HUDEP-2 (cell line): ENCODE data around the gene SLC22A16.
A peak's percentile ranks its signal among the peaks of the same experiment; 100 is the strongest.
"Not testable (repeated sequence)": the region's sequence is repeated elsewhere in the genome, so short reads cannot be mapped to it uniquely, and the experiment has no call there.

ENCODE experiments used
- DNase-seq, 76 experiments: peaks; one replicate each; lab custom pipeline; 2025; ENCODE audit not compliant: unreplicated experiment in 76 of 76; lab: John Stamatoyannopoulos, UW

The SLC22A16 gene

DNA sequence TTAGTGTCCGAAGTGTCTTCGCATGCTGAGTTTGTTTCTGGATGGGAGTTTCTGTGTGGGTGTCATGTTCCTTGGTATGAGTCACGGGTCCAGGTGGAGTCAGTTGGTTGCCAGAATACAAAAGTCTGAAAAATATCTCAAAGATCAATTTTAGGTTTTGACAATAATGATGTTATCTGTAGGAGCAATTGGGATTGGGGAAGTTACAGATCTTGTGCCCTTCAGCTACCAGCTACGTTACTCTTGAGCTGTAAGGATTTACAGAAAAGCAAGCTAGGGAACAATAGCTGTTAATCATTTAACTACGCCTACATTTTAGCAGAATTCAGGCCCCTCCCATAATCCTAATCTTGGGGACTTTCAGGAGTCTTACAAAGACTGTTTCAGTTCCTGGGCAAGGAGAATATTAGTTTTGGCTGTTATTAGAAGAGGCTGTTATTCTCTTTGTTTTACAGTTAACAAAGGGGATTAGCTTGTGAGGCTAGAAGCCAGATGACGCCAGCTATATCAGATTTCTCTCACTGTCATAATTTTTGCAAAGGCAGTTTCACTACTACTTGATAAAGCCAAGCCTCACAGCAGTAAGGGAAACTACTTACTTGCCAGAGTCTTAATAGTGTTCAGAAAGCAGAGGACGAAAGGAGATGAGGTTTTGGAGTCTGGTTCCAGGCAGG is 15.4 kb upstream of the SLC22A16 start:
- no peak for DNase-seq

DNA sequence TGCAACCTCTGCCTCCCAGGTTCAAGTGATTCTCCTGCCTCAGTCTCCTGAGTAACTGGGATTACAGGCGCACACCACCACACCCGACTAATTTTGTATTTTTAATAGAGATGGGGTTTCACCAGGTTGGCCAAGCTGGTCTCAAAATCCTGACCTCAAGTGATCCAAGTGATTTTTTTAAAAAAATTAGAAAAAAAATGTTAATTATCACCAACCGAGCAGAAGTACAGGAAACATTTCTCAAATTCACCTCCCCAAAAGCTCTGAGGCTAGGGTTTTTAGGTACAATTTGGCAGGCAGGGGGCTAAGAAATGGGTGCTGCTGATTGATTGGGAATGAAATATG is 14.9 kb upstream of the SLC22A16 start:
- DNase-seq = no peak

DNA sequence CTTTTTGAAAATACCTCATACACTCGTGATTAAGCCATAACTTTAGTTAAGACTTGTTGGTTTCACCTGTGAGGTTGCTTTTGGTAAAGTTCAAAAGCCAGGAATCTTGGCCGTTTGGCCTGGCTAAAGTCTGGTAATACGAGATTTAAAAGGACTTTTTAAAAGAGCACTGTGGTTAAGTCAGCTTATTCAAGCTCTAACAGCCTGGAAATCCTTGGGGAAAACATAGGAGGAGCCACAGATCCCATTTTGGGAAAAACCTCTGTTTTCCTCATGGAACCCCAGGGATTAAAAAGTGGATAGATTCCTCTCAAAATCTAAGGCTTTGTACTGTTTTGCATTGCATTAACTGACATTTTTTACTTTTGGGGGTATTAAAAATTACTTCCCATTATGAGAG is 13.7 kb upstream of the SLC22A16 start:
- no peak for DNase-seq

DNA sequence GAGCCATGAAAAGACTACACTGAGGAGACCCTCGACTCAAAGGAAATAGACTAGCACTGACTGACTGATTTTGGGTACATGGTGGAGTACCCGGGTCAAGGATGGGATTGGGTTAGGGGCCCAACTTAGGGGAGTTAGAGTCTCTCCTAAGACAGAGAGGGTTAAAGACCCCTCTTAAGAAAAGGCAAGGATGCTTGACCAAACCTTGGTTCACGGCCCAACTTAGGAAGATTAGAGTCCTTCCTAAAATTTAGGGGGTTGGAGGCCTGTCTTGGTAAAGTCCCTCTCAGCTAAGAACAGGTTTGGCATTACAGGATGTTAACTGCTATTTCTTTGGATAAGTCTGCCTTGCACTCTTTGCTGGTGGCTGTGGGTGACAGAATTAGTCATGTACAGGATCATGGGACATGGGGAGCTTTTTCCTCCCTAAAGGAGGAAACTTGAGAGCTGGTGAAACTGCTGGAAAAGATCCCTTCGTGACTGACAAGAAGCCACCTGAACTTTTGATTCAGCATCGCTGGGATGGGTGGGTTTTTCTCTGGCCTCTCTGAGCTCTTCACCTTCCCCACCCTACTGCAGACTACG is 12.3 kb upstream of the SLC22A16 start:
- DNase-seq = no peak

DNA sequence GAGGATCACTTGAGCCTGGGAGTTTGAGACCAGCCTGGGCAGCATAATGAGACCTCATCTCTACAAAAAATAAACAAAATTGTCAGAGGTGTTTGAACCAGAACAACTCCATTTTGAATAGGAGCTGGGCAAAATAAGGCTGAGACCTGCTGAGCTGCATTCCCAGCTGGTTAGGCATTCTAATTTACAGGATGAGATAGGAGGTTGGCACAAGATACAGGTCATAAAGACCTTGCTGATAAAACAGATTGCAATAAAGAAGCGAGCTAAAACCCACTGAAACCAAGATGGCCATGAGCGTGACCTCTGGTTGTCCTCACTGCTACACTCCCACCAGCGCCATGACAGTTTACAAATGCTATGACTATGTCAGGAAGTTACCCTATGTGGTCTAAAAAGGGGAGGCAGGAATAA is 11.6 kb upstream of the SLC22A16 start:
- DNase-seq = not testable (repeated sequence)

DNA sequence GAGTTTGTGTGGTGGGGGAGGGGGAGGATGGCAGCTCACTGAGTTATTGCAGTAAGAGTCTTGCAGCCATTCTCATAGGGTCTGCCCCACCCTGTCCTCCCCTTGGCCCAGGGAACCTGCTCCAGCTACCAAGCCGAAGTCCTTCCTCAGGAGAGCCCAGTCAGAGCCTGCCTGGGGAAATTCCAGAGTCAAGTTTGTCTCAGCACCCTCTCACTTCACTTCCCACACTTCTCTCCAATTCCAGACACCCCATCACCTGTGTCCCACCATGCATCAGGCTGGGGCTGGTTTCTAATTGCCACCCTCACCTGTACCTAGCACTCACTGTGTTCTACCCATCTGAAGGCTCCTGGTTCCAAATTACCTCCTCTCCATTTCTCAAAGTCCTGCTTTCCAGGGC is 10.3 kb upstream of the SLC22A16 start:
- DNase-seq = no peak

DNA sequence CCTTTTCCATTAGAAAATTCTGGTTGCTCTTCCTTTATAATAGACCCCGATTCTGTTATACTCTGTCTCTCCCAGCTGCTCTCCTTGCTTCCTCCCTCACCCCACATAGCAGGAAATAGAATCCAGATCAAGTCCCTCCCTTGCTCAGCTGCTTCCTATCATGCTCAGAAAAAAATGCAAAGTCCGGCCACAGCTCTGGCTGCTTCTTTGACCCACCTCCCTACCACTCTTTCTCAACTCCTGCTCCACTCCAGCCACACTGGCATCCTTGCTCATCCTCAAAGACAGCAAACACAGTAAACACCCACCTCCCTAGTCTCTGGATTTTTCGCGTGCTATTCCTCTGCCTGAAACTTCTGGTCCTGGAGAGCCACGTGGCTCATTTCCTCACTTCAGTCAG is 9.1 kb upstream of the SLC22A16 start:
- no peak for DNase-seq

DNA sequence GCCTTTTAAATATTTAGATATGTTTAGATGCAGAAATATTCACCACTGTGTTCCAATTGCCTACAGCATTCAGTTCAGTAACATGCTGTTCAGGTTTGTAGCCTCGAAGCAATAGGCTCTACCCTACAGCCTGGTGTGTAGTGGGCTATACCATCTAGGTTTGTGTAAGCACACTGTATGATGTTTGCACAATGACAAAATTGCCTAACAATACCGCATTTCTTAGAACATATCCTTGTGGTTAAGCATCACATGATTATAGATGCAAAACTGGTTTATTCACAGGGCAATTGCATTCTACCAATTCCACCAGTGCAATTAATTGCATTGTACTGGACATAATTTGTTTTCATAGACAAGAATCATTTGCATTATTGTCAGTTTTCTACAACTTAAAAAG is 7.9 kb upstream of the SLC22A16 start:
- DNase-seq = no peak

DNA sequence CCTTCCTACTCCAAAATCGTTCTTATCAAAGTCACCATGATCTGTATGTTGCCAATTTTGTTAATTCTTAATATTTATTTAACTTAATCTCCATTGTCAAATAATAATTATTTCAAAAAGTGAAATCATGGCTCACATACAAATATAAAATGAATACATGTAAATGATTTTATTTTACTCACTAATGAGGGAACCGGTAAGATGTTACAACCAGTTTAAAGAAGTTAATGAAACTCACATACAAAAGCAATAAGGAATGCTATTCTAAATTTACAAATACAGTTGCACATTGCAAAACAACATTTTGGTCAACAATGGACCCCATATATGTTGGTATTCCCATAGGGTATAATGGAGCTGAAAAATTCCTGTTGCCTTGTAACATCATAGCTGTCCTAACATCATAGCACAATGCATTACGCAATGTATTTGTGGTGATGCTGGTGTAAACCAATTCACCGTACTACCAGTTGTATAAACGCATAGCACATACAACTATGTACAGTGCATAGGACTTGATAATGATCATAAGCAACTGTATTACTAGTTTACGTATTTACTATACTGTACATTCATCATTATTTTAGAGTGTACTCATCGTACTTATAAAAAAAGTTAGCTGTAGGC is 6.5 kb upstream of the SLC22A16 start:
- DNase-seq = no peak

DNA sequence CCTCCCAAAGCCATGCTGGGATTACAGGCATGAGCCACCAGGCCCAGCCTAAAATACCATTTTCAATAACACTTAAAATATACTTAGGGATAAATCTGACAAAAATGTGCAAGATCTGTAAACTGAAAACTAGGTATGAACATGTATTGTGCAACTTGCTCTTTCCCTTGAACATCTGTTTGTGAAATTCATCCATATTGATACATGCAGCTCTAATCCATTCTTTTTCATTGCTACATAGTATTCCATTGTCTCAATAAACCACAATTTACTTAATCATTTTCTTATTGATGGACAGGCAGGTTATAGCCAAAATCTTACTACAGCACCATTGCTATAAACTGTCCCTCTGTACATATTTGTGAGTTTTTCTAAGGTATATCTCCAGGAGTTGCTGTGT is 4.7 kb upstream of the SLC22A16 start:
- no peak for DNase-seq

DNA sequence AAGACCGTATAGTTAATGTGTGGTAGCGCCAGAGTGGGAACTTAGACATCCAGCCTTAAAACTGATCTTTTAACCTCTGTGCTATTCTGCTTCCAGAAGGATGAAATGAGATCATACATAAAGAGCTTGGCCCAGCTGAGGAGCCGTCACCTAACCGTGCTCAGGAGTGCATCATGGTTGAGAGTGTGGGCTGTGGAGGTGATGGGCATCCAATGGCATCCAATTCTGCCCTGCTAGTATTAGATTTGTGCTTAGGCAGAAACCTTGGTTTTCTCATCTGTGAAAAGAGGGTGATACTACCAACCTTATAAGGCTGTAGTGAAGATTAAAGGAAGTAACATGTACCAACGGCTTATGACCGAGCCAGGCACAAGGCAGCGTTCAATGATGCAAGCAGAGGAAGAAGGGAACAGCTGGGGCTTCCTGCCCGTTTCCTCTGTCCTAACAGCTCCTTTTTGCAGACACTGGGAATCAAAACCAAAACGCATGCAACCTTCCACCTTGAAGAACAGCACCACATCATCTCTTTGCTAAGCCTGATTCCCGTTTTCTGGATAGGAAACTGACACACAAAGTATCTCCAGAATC is 1.3 kb downstream of the SLC22A16 start:
- peak in 5 of 76 experiments; percentile 6 to 53 (median 48) for DNase-seq

DNA sequence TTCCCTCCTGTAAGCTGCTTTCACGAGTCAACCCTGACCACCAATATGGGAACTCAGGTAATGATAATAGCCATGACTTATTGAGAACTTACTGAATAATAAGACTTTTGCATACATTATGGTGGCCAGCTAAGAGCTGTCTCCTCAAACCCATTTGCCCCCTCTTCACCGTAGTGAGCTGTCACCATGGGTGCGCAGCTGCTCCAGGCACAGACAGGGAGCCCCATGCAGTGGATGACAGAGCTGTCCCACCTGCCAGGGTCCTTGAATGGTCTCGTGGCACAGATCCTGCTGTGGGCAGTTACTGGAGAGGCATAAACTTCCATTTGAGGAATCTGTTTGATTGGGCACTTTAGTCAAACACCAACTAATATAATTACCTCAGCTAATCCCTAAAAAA is 1.9 kb downstream of the SLC22A16 start:
- DNase-seq = no peak

DNA sequence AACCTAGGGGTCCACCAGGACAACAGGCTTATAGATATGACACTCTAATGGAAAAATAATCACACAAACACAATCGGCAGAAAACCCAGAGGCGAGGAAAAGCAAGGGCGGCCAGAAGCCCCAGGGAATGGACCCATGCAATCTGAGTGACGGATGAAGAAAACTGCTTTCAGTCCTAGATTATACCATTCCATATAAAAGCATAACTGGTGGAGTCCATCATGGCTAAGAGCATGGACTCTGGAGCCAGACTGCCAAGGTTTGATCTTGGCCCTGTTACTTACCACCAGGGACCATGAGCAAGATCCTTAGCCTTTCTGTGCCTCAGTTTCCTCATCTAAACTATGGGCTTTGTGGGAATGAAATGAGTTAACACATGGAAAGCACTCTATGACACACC is 3.7 kb downstream of the SLC22A16 start:
- DNase-seq = no peak

DNA sequence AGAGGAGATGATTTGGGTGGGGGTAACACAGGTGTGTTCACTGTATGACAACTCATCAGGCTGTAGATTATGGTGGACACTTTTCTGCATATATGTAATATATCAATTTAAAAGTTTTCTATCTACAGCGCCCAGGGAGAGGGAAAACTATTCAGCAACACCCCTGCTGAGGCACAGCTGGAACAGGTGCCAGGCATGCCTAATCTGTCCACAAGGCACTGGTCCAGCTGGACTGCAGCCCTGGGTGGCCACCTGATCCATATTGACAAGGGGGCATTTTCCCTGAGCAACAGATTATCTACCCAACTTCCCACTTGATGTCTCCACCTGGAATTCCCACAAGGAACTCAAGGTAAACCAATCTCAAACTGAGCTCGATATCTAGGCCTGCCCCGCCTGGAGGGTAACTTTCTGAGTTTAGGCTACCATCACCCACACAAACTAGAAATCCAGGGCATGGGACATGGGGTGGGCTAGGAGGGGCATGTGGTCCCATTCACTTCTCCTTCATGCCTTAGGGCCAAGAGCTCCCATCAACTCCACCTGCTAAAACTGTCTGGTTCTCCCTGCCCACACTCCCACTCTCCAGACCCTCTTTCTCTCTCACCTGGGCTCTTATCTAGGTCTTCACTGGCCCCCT is 4.6 kb downstream of the SLC22A16 start:
- DNase-seq = peak in 36 of 76 experiments; percentile 14 to 65 (median 34)

DNA sequence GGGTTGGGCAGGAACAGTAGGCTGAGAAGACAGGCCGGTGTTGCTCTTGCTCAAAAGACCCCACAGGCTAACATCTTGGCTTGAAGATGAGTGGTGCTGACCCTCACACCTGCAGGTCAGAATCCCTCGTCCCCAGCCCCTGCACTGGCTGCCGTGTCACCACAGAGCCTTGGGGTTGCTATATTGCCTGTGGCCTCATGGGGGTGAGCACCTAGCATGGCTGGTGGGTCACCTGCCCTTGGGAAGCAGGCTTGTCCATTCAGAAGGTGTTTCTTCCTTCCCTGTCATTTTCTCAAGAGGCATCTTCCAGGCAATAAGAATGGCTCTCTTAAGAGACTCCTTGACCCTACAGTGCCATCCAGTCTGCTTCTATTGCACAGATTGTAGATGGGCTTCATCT is 7.7 kb downstream of the SLC22A16 start:
- peak in 2 of 76 experiments; percentile 34 to 54 for DNase-seq

DNA sequence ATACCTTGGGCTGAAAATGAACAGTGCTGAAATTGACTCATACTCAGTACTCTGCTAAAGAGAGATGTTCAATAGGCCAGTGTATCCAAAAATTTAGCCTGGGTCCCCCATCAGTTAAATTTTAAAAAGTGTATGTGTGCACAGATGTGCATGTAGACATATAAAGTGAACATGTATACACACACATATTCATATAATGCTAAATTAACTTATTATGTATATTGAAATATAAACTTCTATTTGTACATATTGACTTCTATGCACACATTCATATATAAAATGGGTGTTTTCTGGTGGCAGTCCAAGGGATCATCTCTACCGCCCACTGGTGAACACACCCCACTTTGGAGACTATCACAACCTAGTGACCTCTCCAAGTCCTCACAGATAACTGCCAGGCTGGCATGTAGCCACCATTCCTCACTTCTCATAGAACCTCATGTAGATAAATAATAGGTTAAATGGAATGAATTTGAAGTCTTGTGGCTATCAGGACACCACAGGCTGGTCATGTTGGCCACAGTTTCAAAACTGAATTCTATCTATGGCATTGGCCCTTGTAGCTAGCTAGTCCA is 8.8 kb downstream of the SLC22A16 start:
- peak in 75 of 76 experiments; percentile 65 to 100 (median 97) for DNase-seq

DNA sequence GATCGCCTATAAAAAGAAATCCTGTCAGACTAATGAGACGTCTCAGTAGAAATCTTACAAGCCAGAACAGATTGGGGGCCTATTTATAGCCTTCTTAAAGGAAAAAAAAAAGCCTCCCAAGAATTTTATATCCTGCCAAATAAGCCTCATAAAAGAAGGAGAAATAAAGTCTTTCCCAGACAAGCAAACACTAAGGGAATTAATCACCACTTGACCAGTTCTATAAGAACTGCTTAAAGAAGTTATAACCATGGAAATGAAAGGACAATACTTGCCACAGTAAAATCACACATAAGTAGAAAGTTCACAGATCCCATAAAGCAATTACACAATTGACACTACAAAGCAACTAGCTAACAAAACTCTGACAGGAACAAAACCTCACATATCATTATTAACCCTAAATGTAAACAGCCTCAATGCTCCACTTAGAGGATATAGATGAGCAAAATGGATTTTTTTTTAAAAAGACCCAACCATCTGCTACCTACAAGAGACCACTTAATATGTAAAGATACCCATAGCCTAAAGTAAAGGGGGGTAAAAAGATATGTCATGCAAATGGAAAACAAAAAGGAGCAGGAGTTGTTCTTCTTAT is 13.4 kb downstream of the SLC22A16 start:
- no peak for DNase-seq

DNA sequence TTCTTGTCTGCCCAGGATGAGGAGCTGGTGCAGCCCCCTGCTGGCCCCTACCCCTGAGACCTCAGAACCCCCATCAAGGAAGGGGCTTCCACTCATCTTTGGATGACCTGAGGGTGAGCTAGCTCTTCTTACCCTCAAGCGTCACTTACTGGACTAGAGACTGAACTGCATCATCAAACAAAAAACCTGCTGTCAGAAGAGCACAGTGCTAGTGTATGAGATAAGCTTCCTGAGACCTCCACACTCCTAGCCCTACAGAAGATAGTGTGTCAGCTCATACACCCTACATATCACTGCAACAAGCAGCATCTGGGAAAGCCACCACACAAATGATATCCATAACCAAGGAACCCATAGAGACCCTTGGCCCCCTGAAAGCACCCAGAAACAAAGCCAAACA is 15.0 kb downstream of the SLC22A16 start:
- peak in 2 of 76 experiments; percentile 15 to 18 for DNase-seq

DNA sequence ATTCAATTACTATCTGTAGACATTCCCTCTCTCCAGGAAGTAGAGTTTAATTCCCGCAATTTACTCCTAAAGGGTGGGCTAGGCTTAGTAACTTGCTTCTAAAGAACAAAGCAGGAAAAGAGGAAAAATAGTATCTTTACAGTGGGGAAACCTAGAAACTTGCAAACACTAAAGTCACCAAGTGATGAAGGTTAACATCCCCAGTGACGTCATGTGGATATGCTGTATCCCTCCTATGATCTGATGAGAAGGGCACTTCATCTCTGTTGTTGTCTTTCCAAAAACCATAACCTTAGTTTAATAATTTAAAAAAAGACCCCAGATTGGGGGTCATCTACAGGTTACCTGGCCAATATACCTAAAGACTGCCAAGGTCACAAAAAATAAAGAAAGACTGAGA is 17.3 kb downstream of the SLC22A16 start:
- DNase-seq = no peak

DNA sequence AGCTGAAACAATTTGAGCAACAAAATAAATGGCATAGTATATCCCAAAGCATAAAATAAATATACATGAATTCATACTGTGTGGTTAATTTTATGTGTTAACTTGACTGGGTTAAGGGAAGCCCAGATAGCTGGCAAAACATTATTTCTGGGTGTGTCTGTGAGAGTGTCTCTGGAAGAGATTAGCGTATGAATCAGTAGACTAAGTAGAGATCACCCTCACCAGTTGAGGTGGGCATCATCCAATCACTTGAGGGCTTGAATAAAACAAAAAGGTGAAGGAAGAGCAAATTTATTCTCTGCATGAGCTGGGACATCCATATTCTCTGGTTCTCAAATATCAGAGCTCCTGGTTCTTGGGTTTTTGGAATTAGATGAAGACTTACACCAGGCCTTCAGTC is 17.9 kb downstream of the SLC22A16 start:
- DNase-seq = no peak
